AG10803 (cell line): ENCODE results near the gene AAR2.

ENCODE experiments used
- DNase-seq: peaks from one replicate; pipeline ENCODE4 v3.0.0; 2010; ENCODE audit warnings: low read depth
- H3K4me3 ChIP-seq: 2 replicates; pipeline ENCODE4 v1.5.1; 2011; ENCODE audit warnings: mild to moderate bottlenecking, low read length, control low read depth
- TF ChIP-seq, protein P1 (sequence below): conservative IDR thresholded peaks from 2 replicates; pipeline ENCODE4 v1.5.1; 2011; ENCODE audit warnings: mild to moderate bottlenecking, low read length, control low read depth, inconsistent platforms

Gene AAR2

DNA sequence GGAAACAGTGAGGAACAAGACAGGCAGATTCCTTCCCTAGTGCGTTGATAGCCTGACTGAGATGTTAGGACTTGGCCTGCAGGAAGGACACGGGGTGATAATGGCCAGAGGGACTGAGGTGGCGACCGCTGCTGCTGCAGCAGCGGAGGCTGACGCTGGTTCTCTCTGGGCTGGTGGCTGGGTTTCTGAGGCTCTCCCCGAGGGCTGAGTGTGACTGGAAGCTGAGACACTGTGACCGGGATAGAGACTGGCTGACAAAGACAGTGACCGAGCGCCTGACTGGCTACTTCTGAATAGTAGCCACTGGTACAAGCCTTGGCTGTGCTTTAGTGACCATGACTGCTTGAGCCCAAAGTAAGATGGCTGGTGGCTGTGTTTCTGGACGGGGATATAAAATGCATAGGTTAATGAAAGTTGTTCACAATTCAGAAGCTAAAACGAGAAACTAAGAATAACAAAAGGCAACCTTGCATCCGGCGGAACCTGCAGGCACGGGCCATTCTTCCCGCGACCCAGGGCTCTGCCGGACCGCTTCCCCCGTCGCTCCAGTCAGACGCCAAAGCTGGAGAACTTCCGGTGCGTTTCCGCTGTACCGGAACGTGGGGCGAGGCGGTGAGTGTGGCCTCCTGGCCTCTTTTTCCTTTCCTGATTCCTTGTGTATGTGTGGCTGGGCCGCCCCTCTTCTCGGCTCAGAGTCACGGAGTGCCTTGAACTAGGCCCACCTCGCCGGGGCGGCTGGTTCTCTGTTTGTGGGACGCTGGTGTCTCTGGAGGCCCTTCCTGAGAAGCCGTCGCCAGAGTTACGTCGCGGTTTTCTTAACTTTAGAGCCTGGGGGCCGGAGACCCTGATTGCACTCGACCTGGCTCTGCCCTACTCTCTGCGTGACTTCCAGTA is at the start of gene AAR2:
Gene AAR2, plus strand, starts transcription at position 587 of the 894 bp plus-strand sequence. CDS start 3,391 bp downstream, outside the sequence.
- peak within 1 kb of the TSS; percentile 74 for H3K4me3 ChIP-seq
- TF ChIP-seq, protein P1, sequence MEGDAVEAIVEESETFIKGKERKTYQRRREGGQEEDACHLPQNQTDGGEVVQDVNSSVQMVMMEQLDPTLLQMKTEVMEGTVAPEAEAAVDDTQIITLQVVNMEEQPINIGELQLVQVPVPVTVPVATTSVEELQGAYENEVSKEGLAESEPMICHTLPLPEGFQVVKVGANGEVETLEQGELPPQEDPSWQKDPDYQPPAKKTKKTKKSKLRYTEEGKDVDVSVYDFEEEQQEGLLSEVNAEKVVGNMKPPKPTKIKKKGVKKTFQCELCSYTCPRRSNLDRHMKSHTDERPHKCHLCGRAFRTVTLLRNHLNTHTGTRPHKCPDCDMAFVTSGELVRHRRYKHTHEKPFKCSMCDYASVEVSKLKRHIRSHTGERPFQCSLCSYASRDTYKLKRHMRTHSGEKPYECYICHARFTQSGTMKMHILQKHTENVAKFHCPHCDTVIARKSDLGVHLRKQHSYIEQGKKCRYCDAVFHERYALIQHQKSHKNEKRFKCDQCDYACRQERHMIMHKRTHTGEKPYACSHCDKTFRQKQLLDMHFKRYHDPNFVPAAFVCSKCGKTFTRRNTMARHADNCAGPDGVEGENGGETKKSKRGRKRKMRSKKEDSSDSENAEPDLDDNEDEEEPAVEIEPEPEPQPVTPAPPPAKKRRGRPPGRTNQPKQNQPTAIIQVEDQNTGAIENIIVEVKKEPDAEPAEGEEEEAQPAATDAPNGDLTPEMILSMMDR: no peak
- DNase-seq: peak; percentile 76

- TF ChIP-seq, protein P1: no peak
- DNase-seq: no peak
- H3K4me3 ChIP-seq: no peak overlapping the region
These were observed 42.1 kb upstream of the AAR2 start for GRCh38 chr20:36193977-36194712.

DNA sequence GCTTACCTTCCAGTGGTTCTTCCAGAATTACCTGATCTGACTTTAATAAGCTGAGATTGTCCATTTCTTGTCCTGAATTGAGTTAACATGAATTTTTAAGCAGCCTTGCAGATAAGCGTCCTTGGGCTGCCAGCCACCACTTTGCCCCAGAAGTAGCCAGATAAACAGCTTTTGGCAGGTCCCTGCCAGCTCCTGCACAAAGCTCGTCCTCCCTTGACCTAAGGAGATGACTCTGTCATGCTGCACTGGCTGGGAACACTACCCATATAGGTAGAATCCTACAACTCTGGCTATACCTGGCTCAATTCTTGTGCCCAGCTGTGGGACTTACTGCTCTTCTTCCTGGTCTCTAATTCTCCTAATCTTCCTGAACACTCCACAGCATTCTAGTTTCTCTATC is 39.6 kb upstream of the AAR2 start:
- TF ChIP-seq, protein P1: no peak
- no peak overlapping the region for H3K4me3 ChIP-seq
- no peak for DNase-seq

DNA sequence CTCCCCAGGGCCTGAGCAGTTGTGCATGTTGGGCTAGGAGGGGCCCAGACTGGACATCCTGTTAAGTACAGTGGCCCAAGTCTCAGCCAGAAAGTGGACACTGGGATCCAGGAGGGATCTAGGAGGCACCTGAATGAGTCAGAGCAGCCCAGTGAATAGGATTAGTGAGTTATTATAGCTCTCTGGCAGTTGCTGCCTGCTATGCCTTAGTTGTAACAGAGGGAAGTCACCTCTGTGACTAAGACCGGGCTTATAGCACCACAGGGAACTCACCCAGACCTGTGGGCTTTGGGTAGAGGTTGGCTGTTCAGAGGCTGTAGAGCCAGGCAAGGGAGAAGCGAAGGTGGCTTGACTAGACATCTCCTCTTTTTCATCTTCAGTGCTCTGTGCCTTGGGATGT is 39.0 kb upstream of the AAR2 start:
- TF ChIP-seq, protein P1: no peak
- H3K4me3 ChIP-seq: no peak overlapping the region
- DNase-seq: no peak

DNA sequence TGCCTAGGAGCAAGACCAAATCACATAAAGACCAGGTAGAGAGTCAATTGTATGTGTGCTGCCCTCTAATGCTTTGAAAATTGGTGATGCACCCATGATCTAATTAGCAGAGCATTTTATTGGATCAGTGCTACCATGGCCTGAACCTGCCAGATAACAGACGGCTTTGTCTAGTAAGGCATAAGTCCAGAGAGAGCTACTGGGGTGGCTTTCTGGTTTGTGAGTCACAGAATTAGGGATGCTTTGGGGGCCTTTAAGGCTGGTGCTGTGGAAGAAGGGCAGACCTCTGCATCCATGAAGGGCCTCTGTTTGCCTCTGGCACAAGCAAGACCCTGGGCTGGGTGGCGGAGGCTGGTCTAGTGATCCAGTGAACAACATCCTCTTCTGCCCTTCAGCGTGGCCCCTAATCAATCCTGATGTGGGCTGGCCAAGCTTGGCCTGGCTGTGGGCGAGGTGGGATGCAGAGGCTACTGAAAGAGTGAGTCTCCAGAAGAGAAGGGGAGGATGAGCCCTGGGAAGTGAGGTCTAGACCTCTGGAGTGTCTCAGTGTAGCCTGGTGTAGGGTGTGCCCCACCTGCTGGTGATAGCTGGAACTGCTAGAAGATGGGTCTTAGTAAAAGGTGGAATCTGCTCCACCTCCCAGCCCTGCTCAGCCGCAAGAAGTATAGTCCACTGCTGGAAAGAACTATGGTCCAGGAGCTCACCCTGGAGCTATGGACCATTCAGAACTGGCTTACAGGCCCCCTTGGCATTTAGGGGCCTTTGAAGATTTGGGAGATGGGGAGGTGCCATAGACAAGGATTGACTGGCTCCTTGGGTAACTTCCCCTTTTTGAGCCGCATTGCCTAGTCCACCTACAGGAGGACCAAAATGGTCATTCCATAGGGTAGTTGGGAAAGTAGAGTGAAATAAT is 36.7 kb upstream of the AAR2 start:
- peak; percentile 75 for DNase-seq
- H3K4me3 ChIP-seq: no peak overlapping the region
- TF ChIP-seq, protein P1: peak; percentile 91

GRCh38 chr20:36200451-36200850 is 35.8 kb upstream of the AAR2 start:
- TF ChIP-seq, protein P1: no peak
- DNase-seq: no peak
- H3K4me3 ChIP-seq: no peak overlapping the region
